ENCODE data around the gene POLA1.

GRCh38 chrX:24668111-24668510 lies 25.6 kb upstream of the POLA1 start:
- no peak for TF ChIP-seq CTCF (IDR thresholded peaks at IDR 0.05)
- TF ChIP-seq EZH2 (IDR thresholded peaks at IDR 0.05): no peak

All from neural progenitor cell (in vitro differentiated cells).